Mucosa of rectum (tissue), 2 donors: ENCODE data around the gene DNAJA2.

Experiments
- H3K27ac ChIP-seq, 2 donors: one replicate each; pipeline ENCODE4 v1.7.0; 2013; ENCODE audit warnings: inconsistent platforms in 2 of 2, low read depth in 2 of 2, low read length in 2 of 2
- H3K27me3 ChIP-seq, 2 donors: one replicate each; pipeline ENCODE4 v1.7.0; 2013; ENCODE audit warnings: low read length in 2 of 2; ENCODE audit not compliant: control insufficient read depth in 2 of 2, insufficient read depth in 2 of 2
- H3K36me3 ChIP-seq, 2 donors: one replicate each; pipeline ENCODE4 v1.7.0; 2013; ENCODE audit warnings: low read length in 2 of 2; ENCODE audit not compliant: control insufficient read depth in 2 of 2, insufficient read depth in 2 of 2
- H3K4me1 ChIP-seq, 2 donors: one replicate each; pipeline ENCODE4 v1.7.0; 2013; ENCODE audit warnings: low read length in 2 of 2, mild to moderate bottlenecking in 1 of 2; ENCODE audit not compliant: control insufficient read depth in 2 of 2, insufficient read depth in 2 of 2
- H3K4me3 ChIP-seq, 2 donors: one replicate each; pipeline ENCODE4 v1.7.0; 2013; ENCODE audit warnings: low read length in 2 of 2
- H3K9ac ChIP-seq, 2 donors: one replicate each; pipeline ENCODE4 v1.7.0; 2013; ENCODE audit warnings: low read length in 2 of 2, low read depth in 1 of 2, mild to moderate bottlenecking in 1 of 2
- H3K9me3 ChIP-seq, 2 donors: one replicate each; pipeline ENCODE4 v1.7.0; 2013; ENCODE audit warnings: low read length in 2 of 2; ENCODE audit not compliant: control insufficient read depth in 2 of 2
- donor health status: healthy.
- donor health status: Normal muscosa, but diverticular disease.

DNAJA2 gene

DNA sequence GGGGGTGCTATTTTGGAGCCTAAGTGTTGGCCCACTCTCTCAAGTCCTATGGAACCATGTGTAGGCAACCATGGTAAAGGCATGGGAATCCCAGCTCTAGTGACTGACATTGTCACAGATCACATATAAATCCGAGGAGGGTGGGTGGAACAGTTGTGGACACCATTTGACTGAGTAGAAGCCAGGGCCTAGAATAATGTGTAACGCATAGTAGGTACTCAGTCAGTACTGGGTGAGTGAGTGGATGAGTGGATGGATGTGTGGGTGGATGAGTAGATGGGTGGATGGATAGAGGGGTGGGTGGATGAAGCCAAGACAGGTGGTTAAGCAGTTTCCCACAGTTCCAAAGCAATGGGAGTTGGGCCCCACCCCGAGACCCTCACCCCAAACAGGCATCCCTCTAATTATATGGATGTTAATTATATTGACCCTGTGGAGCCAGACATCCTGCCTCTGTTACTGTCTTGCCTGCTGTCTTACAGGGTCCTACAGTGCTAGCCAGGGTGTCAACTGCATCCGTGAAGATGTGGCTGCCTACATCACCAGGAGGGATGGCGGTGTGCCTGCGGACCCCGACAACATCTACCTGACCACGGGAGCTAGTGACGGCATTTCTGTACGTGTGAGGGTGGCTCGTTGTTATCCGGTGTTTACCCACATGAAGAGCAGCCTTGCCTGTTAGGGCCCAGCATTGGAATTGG is 67.0 kb downstream of the DNAJA2 start:
- Histone ChIP-seq H3K9me3 (no peaks in the 10 kb centered on the region), H3K4me1 (peaks cover 2 to 10% of the 10 kb centered on the region in 2 donors), H3K9ac (no peak overlapping the region), H3K36me3 (peaks cover 0 to 4% of the 10 kb centered on the region in 2 donors), H3K27ac (no peak overlapping the region), H3K27me3 (no peaks in the 10 kb centered on the region), H3K4me3 (no peak overlapping the region)
